ENCODE results near the gene NIPSNAP3A. TPM values are rescaled to one million over a fixed set of nuclear protein-coding genes. Genes with fewer than 3 reads are reported as not detected.
A peak's percentile ranks its signal among the peaks of the same experiment; 100 is the strongest.
"Not testable (repeated sequence)": the region's sequence is repeated elsewhere in the genome, so short reads cannot be mapped to it uniquely, and the experiment has no call there.

NIPSNAP3A gene
- 10 to 100 TPM; 42.7 to 64.9 (median 49.4) TPM for polyA plus RNA-seq (ENCODE audit: insufficient read depth in 1 of 5, insufficient read length in 5 of 5, low replicate concordance in 1 of 5)
- long read RNA-seq, donor 1, transcript NIPSNAP3A-201 (6 exons, 1,633 nt) = major isoform, 35 of 71 reads
- long read RNA-seq, donor 1, partial matches to known transcripts = 36 of 71 reads
- long read RNA-seq, donor 1, other reads (novel, unspliced or antisense) = 0 of 71 reads
- long read RNA-seq, donor 2, transcript NIPSNAP3A-201 (6 exons, 1,633 nt) = major isoform, 20 of 36 reads
- long read RNA-seq, donor 2, partial matches to known transcripts = 16 of 36 reads
- long read RNA-seq, donor 2, other reads (novel, unspliced or antisense) = 0 of 36 reads
- long read RNA-seq, donor 3, transcript NIPSNAP3A-201 (6 exons, 1,633 nt) = major isoform, 23 of 38 reads
- long read RNA-seq, donor 3, partial matches to known transcripts = 15 of 38 reads
- long read RNA-seq, donor 3, other reads (novel, unspliced or antisense) = 0 of 38 reads
- long read RNA-seq, donor 4, transcript NIPSNAP3A-201 (6 exons, 1,633 nt) = major isoform, 9 of 23 reads
- long read RNA-seq, donor 4, partial matches to known transcripts = 14 of 23 reads
- long read RNA-seq, donor 4, other reads (novel, unspliced or antisense) = 0 of 23 reads
- long read RNA-seq, donor 5, transcript NIPSNAP3A-201 (6 exons, 1,633 nt) = major isoform, 30 of 62 reads
- long read RNA-seq, donor 5, partial matches to known transcripts = 32 of 62 reads
- long read RNA-seq, donor 5, other reads (novel, unspliced or antisense) = 0 of 62 reads
- long read RNA-seq, donor 6, transcript NIPSNAP3A-201 (6 exons, 1,633 nt) = major isoform, 22 of 49 reads
- long read RNA-seq, donor 6, partial matches to known transcripts = 26 of 49 reads
- long read RNA-seq, donor 6, other reads (novel, unspliced or antisense) = 0 of 49 reads
- long read RNA-seq, donor 7, transcript NIPSNAP3A-201 (6 exons, 1,633 nt) = major isoform, 31 of 38 reads
- long read RNA-seq, donor 7, partial matches to known transcripts = 7 of 38 reads
- long read RNA-seq, donor 7, other reads (novel, unspliced or antisense) = 0 of 38 reads
- long read RNA-seq, donor 8, transcript NIPSNAP3A-201 (6 exons, 1,633 nt) = major isoform, 8 of 17 reads
- long read RNA-seq, donor 8, partial matches to known transcripts = 9 of 17 reads
- long read RNA-seq, donor 8, other reads (novel, unspliced or antisense) = 0 of 17 reads

DNA sequence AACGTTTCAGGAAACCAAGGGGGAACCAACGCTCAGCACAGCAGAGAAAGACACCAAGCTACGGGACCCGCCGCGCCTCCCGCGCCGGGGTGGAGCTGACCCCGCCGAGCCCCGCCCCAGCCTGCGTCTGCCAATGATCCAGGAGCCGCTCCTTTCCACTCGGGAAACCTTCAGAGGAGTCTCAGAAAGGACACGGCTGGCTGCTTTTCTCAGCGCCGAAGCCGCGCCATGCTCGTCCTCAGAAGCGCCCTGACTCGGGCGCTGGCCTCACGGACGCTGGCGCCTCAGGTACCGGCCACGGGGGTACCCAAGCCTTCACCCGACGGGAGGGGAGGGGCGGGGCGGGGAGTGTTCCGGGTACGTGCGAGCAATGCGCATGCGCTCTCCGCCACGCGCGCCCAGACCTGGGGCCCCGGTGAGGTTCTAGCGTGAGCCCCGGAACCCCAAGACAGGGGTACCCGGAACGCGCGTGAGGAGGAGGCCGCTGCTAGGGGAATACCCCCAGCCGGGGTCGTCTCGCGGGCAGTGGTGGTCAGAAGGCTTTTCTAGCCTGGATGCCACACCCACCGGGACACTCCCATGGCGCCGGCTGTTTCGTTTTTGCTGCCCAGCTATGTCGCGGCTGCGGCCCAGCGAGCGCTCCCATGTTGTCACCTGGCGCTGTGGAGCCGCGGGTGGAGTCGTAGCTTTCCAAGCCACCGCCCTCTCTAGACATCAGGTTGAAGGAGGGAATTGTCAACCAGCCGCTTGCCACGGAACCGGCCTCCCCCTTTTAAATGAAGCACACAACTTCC is at the start of gene NIPSNAP3A:
NIPSNAP3A (plus strand) TSS at position 119 of the 794 bp plus-strand sequence; CDS start at position 229, 110 bp downstream.
- peak; percentile 88 to 90 for DNase-seq

DNA sequence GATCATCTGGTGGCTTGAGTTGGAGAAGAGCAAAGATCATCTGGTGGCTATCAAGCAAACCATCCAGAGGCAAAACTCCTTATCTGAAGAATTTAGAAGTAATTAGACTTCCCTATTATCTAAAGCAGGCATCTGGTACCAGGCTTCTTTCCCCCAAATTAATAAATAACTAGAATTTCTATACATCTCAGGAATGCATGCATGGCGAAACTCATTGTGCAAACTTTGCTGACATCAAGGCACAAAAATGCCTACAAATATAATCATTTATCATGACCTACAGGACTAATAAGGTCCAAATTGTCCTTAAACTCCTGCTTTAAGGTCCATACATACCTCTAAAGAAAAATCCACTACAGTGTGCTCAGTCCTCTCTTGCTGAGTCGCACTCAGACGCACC is 47.2 kb upstream of the NIPSNAP3A start:
- no peak for DNase-seq

DNA sequence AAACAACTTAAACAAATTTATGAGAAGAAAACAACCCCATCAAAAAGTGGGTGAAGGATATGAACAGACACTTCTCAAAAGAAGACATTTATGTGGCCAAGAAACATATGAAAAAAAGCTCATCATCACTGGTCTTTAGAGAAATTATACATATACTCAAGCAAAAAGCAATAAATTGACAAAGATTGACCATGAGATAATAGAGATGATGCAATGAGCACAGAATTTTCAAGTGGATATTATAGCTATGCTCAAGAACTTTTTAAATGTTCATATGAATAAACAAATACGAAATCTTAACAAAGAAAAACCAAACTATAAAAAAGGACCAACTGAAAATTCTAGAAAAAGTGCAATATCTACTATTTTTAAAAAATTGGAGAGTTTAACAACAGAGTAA is 38.7 kb upstream of the NIPSNAP3A start:
- DNase-seq = not testable (repeated sequence)

DNA sequence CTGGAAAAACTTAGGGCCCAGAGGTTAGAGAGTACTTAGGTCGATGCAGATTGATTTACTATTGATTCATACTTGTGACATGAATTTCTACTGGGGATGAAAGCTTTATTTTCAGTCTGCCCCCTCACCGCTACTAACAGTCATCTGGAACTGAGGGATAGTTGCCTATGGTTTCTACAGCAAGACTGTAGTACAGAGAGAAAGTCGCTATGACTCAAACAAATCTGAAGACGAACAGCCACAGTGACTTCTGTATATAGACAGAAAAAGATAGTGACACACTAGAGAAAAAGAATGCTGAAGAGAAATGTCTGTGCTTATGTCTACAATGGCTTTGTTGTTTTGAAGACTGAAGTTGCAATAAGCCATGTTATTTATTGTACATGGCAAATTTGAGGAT is 35.9 kb upstream of the NIPSNAP3A start:
- DNase-seq = no peak

DNA sequence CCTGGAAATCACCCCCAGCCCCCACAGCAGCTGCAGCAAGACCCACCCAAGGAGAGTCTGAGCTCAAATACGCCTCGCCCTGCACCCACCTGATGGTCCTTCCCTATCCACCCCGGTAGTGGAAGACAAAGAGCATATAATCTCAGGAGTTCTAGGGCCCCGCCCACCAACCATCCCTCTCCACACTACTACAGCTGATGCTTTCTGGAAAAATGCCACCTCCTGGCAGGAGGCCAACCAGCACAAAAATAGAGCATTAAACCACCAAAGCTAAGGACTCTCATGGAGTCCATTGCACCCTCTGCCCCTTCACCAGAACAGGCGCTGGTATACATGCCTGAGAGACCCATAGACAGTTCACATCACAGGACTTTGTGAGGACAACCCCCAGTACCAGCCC is 22.5 kb upstream of the NIPSNAP3A start:
- DNase-seq = no peak

DNA sequence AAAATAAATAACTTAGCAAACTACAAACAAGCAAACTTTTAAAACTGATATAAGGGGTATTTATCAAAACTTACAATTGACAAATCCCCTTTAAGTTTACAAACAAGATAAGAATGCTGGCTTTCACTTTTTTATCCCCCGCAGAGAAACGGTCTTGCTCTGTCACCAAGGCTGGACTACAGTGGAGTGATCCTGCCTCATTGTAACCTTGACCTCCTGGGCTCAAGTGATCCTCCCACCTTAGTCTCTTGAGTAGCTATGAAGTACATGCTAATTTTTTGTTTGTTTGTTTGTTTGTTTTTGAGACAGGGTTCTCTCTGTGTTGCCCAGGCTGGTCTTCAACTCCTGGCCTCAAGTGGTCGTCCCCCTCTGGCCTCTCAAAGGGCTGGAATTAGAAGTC is 9.0 kb upstream of the NIPSNAP3A start:
- DNase-seq = no peak

DNA sequence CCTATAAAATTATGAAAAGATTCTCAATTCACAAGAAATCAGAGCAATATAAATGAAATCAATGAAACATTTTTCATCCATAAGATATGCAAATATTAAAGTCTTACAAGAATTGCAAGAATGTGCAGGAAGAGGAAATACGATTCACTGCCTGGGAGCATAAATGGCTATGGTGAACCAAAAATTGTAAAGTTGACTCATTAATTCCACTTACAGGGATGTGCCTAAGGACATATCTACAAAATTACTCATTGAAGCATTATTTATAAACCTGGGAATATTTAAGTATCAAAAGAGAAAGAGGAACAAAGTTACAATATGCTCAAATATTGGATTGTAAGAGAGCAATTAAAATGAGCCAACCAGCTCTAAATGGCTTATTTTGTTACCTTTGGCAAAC is 6.9 kb upstream of the NIPSNAP3A start:
- no peak for DNase-seq

DNA sequence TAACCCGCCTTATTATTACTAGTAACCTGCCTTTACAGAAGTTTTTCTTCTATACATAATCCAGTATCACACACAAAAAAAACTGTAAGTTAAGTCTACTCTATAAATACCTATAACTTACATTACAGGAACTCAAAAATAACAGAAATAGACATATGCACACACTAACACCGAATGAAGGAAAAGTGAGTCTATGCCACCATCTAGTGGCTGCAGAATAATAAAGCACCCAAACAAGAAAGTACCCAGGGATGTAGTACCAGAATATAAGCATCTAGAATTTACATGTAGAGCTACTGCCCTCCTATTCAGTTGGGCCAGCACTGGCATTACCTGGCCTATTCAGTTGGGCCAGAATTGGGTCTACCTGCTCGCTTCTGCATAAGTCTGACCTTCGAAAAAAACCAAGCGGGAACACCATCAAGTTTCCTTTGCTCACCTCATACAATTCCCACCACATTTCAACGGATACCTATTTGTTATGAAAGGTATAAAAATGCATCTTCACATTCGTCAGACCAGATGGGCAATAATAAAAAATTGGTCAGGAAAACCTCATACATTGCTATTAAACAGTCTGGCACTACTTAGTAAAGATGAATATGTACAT is 4.0 kb upstream of the NIPSNAP3A start:
- peak; percentile 44 to 48 for DNase-seq

DNA sequence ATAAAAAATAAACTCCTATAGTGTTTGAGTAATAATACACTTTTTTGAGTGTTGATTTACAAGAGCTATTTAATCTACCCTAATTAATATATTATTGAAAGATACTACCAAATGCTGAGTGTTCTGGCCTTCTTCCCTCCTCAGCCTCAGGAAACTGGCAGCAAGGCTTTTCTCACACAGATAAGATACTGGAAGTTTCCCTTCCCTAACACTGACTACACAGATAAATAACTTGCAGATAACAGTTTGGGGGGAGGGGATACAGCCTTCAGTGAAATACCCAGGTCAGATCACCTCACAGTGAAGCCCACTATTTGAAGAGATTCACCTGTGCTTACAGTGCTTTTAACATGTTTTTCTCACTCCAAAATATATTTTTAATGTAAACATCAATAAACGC is 1.6 kb upstream of the NIPSNAP3A start:
- no peak for DNase-seq

DNA sequence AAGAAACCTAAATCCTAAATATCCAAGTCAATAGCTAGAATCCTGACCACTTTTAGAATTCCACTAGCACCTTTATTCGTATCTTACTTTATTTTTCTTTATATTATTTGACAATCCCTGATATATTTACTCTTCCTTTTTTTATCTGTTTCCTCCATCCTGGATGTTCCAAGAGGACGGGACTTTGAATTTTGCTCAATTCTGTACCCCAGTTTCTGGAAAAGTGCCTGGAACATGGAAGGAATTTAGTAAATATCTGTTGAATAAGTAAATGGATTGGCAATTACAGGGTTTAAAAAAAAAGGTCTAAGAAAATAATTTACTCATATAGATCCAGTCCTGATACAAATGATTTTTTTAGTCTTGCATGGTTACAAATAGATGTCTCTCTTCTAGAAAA is 1.2 kb upstream of the NIPSNAP3A start:
- DNase-seq = no peak

DNA sequence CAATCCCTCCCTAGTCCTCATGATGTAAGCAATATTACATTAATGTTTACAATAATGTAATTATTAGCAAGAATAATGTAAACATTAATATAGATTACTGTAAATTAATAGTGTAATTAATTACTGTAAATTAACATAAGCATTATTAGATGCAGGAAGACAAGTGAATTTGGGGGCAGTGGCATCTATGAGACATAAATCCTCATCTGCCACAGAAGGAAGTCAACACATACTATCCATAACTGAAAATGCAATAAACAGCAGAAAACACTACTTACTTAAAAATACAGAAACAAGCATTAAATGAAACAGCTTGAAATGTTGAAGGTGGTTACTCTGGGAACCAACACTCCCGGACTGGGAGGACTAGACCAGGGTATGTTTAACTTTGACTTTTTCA is 685 bp upstream of the NIPSNAP3A start:
- no peak for DNase-seq

DNA sequence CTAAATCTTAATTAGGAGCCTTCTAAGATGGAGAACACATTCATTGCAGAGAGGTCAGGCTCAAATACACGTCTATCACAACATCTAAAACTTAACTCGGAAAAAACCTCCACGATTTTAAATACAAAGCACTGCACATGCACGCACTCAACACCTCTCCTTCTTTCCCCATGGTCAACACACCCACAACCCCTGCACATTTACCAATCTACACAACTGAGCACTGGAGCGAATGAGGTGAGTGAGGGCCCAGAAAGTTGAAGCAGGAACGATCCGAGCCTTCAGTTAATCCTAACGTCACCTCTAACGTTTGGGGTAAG is 278 bp upstream of the NIPSNAP3A start:
- no peak for DNase-seq

DNA sequence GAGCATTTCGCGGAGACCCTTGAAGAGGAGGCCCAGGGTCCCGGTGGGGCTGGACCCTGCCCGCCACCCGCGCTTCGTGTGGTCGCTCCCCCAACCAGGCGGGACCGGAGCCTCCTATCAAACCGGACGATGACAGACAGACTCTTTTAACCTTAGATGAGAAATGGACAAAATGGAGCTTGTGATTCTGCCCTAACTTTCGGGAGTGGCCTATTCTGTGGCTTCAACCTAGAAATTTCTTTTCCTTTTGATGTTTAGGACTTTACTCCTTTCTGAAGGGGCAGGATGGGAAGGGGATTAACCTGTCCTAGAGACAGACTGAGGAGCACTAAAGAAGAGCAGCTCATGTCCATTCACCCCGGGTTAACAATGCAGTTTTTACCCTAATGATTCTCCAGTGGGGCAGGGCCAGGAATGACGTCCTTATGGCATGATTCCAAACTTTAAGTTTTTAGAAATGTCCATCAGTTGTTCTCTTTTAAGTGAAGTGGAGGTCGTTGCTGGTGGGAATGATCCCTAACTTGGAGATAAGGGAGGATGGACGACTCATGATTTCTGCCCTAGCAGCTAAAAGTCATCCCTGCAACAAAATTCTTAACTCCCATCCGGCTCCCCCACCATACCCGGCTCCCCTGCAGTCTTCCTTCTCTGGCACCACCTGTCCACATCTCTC is 1.0 kb downstream of the NIPSNAP3A start:
- DNase-seq = peak; percentile 56 to 62

DNA sequence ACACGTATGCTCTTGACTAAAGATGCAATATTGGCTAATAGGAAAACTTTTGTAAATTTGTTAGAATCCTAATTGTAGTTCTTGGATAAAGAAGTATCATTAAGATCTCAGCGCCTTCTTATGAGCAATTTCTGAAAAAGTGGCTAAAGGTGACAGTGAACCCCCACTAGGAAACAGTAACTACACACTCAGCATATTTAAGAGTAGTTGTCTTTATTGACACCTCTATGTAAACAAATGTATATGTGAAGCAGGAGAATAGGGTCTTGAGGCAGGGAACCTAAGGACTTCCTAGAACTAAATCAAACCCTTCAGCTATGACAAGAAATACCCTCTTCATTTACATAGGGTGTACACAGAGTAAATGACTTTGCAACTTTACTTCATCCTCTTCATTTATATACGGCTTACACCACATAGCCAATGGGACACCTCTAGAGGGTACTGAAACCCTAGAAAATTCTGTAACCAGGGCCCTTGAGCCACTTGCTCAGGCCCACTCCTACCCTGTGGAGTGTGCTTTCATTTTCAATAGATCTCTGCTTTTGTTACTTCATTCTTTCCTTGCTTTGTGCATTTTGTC is 2.8 kb downstream of the NIPSNAP3A start:
- no peak for DNase-seq

DNA sequence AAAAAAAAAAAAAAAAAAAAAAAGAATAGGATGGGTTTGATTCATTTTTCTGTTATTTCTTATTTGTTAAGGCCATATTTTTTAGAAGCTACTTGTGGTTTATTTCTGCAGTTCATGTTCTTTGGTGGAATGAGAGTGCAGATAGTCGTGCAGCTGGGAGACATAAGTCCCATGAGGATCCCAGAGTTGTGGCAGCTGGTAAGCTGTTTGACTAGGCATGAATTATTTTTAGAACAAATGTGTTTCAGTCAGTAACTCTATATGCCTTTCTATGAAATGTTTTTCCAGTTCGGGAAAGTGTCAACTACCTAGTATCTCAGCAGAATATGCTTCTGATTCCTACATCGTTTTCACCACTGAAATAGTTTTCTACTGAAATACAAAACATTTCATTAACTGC is 11.5 kb downstream of the NIPSNAP3A start:
- no peak for DNase-seq

DNA sequence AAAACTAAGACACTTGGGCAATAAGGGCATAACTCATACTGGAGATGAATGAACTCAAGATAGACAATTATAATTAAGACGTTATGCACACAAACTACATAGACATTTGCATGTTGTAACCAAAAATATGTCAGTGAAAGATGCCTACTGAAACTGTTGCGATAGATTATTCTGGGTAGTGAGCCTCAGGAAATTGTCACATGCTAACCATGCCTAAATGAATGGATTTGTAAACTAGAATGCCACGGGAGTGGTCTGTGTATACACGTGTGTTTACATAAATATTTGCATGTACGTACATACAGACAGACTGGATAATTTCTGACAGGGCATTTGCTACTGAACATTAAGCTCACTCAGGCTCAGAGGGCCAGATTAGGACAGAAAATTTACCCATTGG is 17.7 kb downstream of the NIPSNAP3A start:
- DNase-seq = no peak

DNA sequence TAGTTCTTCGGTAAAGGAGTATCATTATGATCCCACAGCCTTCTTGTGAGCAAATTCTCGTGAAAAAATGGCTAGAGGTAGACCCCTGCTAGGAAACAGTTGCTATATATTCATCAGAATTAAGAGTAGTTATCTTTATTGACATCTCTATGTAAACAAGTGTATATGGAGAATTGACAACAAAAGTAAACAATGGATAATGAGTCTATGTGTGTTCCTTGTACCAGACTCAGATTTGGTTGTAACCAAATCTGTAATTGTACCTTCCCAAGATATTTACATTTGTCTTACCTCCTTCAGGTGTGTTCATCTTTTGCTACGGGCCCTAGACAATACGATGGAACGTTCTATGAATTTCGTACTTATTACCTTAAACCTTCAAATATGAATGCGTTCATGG is 18.5 kb downstream of the NIPSNAP3A start:
- no peak for DNase-seq

DNA sequence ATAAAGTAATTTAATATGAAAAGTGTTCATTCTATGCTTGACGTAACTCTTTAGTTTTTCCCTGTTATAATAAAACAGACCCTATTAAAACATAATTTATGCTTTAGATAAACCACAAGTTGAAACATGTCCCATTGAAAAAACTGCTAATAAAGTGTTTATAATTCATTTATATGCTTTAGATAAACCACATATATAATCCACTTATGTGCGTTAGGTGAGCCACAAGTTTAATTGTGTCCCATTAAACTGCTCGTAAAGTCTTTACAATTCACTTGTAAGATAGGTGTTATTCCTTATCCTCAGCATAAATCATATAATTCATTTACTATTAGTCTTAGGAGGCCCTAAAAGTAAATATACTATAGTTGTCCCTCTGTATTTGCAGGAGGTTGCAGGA is 20.0 kb downstream of the NIPSNAP3A start:
- no peak for DNase-seq

DNA sequence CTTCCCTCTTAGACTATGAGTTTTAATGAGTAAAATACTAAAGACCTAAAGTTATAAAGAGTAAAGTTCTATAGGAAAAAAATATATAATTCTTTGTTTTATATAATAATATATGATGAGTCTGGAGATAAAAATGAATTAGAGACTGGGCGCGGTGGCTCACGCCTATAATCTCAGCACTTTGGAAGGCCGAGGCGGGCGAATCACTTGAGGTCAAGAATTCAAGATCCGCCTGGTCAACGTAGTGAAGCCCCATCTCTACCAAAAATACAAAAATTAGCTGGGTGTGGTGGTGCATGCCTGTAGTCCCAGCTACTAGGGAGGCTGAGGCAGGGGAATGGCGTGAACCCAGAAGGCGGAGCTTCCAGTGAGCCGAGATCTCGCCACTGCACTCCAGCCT is 21.5 kb downstream of the NIPSNAP3A start:
- DNase-seq = not testable (repeated sequence)

DNA sequence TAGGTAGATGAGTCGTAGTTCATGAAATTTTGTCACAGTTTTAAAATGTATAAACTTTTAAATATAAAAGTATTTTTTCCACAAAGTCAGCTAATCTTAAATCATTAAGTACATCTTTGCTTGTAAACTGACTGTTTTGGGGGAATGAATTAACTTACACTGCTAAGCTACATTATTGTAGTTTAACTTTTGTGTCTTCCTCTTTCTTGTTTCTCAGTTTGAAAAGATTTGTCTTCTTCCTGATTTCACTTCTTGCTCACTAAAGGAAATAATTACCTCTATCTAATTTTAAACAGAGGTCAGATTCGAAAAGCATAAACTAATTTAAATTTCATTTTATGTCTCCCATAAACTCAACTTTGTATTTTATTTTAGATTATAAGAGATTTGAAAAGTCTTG is 22.2 kb downstream of the NIPSNAP3A start:
- DNase-seq = no peak

Data from right lung (tissue), 10 donors.